AG20443 (cell line): ENCODE results near the gene PLA2G2F.
A peak's percentile ranks its signal among the peaks of the same experiment; 100 is the strongest.

Experiments
- DNase-seq: peaks from one replicate; pipeline ENCODE4 v3.0.0; 2012; ENCODE audit warnings: low spot score, mixed read lengths

Gene PLA2G2F

DNA sequence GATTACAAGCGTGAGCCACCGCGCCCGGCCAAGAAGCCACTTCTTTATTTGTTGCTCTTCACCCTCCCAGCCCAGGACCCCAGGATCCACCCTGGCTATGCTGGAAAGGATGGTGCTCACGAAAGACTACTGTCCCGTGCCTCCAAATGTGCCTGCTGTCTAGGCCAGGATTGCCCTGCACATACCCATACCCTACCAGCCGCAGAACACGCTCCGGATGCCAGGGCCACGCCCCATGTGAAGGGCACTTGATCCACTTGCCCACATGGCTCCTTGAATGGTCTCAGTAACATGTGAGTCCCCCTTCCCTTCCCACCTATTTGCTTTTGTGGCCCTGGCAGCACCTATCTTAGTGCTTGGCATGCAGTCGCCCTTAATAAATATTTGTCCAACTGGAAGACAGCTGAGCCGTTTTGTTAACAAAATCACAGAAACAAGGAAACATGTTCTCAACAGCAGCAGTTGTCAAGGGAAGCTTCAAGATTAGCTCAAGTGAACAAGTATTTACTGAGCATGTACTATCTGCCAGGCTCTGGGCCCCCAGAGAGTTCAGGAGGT is 33.0 kb downstream of the PLA2G2F start:
- DNase-seq = no peak

DNA sequence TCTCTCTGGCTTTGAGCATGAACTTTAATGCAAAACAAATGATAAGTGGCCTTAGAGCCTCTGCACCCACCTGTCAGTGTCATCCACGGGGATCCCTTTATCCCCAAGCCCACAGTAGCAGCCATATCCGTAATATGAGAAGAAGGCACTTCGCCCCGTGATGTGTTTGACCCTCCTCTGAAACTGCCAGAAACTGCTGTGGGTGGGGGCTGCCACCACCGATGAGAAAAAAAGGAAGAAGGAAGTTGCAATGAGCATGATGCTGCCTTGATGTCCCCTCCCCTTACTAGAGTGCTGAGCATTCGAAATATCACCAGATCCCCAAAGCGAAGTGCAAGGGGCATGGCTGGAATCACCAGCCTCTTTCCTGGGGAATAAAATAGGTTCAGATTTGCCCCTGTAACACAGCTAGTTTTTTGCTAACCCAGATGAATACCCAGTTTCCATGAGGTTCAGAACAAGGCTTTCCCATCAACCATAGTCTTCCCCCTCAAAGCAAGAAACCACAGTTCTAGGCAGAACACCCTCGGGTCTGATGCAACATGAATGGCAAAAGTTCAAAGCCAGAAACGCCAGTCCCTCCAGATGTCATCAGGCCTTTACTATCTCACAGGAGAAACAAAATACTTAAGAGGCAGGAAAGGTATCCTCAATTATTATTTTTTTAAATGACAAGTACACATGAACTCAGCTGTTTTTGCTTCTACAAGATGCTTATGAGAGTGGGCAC is 36.0 kb downstream of the PLA2G2F start:
- DNase-seq = no peak

- no peak for DNase-seq
These were observed 39.7 kb downstream of the PLA2G2F start for GRCh38 chr1:20178634-20179370.

- DNase-seq = no peak
These were observed 40.4 kb downstream of the PLA2G2F start for GRCh38 chr1:20179371-20180128.

GRCh38 chr1:20180129-20180843 is 41.2 kb downstream of the PLA2G2F start:
- no peak for DNase-seq

DNA sequence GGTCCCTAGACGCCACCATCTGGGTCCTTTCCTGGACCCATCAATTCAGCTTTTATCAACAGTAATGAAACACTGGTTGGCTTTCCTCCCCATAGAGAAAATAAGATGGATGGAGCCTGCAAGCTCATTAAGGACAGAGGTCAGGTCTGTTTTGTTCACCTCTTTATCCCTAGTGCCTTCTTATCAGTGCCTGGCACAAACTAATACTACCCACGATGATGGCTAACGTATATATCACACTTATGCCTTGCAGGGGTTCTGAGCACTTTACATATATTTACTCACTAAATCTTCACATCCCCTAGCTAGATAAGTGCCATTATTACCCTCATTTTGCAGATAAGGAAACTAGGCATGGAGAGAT is 41.7 kb downstream of the PLA2G2F start:
- no peak for DNase-seq

- DNase-seq = no peak
These were observed 43.3 kb downstream of the PLA2G2F start for GRCh38 chr1:20182415-20182814.

GRCh38 chr1:20183035-20183434 is 43.9 kb downstream of the PLA2G2F start:
- DNase-seq = no peak

DNA sequence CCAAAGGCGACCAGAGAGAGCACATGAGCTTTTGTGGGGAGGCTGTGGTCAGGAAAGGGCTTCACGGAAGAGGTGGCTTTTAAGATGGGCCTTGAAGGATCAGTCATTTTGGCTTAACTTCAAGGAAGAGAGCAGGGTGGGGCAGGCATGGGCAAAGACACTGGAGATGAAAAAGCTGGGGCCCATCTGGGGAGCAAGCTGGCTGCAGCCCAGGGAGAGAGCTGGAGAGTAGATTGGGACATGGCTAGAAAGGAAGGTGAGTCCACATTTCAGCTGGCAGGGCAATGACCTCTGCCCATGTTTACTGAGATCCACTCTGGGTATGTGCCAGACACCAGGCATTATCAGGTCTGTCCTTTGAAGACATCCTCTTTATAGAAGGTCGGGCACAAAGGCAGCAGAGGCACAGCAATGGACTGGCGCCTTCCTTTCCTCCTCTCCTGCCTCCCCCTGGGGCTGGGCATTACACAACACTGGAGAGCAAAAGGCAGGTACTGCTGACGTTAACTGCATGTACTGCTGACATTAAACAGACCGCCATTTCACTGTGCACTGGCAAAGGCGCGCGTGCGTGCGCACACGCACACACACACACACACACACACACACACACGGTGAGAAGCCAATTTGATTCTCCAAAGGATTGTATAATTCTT is 44.6 kb downstream of the PLA2G2F start:
- DNase-seq = no peak

- no peak for DNase-seq
These were observed 45.4 kb downstream of the PLA2G2F start for GRCh38 chr1:20184481-20184900.

- DNase-seq = no peak
These were observed 46.1 kb downstream of the PLA2G2F start for GRCh38 chr1:20184997-20185833.

DNA sequence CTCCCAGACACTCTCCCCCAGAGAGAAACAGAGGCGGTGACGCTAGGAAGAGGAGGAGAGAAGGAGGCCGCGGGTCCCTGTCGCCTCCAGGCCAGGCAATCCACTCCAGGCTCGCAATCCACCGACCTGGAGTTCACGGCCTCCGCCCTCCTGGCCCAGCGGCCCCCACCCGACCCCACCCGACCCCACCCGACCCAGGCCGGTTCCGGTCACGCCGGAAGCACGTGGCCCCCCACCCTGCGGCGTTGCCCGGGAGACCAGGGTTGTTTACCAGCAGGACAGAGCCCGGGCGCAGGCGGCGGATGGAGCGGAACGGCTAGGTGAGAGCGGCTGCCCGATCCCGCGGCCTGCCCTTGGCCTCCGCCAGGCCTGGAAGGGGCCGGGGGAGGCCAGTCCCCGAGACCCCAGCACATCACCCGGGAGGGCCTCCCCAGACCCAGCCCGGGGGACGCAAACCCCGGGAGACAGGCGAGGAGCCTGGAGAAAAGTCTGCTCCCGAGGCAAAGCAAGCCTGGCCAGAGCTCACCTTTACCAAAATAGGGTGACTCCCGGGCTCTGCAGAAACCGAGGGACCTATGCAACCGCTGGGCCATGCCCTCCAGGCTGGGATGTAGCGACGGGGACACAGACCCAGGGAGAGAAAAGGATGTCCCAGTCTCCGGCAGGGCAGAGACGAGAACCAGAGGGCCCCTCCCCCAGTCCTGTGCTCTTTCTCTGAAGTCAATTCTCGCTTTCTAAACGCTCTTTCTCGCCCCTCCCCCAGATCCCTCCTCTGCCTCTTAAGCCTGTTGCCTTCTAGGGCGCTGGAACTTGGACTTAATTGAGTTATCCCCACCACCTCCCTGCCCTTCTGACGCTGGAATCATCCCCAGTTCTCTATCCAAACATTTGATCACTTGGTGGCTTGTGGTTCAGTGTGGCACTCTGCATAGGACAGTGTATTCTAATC is 47.0 kb downstream of the PLA2G2F start, which contains the start of the genes PLA2G2C and UBXN10:
Gene PLA2G2C, minus strand, starts transcription at position 685 of the 949 bp plus-strand sequence. CDS start 9,155 bp downstream, outside the sequence.
Gene UBXN10, plus strand, starts transcription at position 263 of the 949 bp plus-strand sequence. CDS start 4,466 bp downstream, outside the sequence.
- DNase-seq = peak; percentile 26

GRCh38 chr1:20187103-20187812 is 48.1 kb downstream of the PLA2G2F start:
- DNase-seq = no peak

- no peak for DNase-seq
These were observed 48.8 kb downstream of the PLA2G2F start for GRCh38 chr1:20187813-20188454.

DNA sequence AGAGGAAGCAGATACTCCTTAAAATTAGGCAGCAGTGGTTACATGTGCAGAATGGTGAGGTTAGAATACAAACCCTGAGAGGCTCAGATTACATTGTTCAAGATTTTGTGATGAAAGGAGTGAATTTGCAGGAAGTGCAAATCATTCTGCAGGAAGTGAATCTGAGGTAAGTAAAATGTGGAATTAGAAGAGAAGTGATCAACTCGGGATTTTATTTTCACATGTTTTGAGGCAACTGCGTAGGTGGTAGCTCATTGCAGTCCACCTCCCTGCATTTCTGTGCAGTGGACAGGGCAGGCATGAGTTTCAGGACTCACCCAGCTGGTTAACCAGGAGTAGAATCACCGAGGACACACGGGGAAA is 49.3 kb downstream of the PLA2G2F start:
- no peak for DNase-seq

DNA sequence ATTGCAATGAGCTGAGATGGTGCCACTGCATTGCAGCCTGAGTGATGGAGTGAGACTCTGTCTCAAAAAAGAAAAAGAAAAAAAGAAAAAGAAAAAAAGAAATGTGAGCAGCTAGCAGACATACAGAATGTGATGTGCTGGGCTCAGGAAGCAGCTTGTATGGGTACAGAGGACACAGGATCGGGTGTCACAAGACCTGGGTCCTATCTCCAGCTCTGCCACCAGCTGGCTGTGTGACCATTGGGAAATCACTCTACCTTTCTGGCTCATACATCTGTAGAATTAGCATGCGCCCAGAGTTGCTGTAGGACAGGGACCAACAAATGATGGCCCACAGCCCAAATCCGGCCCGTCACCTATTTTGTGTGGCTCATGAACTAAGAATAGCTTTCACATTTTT is 50.5 kb downstream of the PLA2G2F start:
- DNase-seq = no peak

GRCh38 chr1:20190256-20191160 is 51.4 kb downstream of the PLA2G2F start:
- no peak for DNase-seq
